Dermis blood vessel endothelial cell (primary cell): ENCODE measurements around the gene HBS1L. TPM values are rescaled to one million over a fixed set of nuclear protein-coding genes. Genes with fewer than 3 reads are reported as not detected.

ENCODE experiments used
- total RNA-seq: library from RNA; depleted of rRNA; stranded (reverse); fragments of >200 nt; gene quantifications from 2 replicates; pipeline ENCODE4 v1.2.3, GENCODE V29; 2014

The HBS1L gene
- total RNA-seq, 1 donor from 2014 or later: 106 TPM

Other genes starting within 250 kb of the HBS1L start
- 0.37 and 0.51 TPM in 2 replicates for gene ALDH8A1, start 104.7 kb downstream of the HBS1L start, total RNA-seq
- 0.17 and 0.19 TPM in 2 replicates for gene MYB, start 126.5 kb upstream of the HBS1L start, total RNA-seq